HepG2 (cell line): ENCODE measurements around the gene ESYT2. TPM values are rescaled to one million over a fixed set of nuclear protein-coding genes. Genes with fewer than 3 reads are reported as not detected.

Experiments
- ETV6 ChIP-seq: sonication (generic); formaldehyde crosslinking; conservative IDR thresholded peaks from 2 replicates; pipeline ENCODE4 v1.4.0; 2020; ENCODE audit warnings: missing genetic modification reagents
- HCFC1 ChIP-seq: fragments of 150-350 bp; IDR thresholded peaks from 2 replicates; pipeline ENCODE4 v1.6.1; 2014; ENCODE audit warnings: low read depth, low read length
- NR2C2 ChIP-seq: sonication (generic); formaldehyde crosslinking; IDR thresholded peaks from 2 replicates; pipeline ENCODE4 v1.4.0; 2020; ENCODE audit warnings: missing genetic modification reagents, mild to moderate bottlenecking, moderate library complexity, borderline replicate concordance
- SAP130 ChIP-seq: IDR thresholded peaks from 2 replicates; pipeline ENCODE4 v1.6.1; 2016; ENCODE audit warnings: low read depth
- ZNF839 ChIP-seq: sonication (generic); formaldehyde crosslinking; IDR thresholded peaks from 2 replicates; pipeline ENCODE4 v1.4.0; 2020; ENCODE audit warnings: missing genetic modification reagents, mild to moderate bottlenecking, borderline replicate concordance
- polyA plus RNA-seq, 8 experiments: library from polyadenylated mRNA; depleted of rRNA in 3 of 8; stranded (reverse) in 7 of 8; unstranded in 1 of 8; fragments of >200 nt; fragmentation: Illumina TruSeq in 4 of 8; extraction: Trizol in 4 of 8; gene quantifications; 2 replicates each; pipeline versions ENCODE4 v1.2.1 to v1.2.3, GENCODE V29; 2011 to 2016; ENCODE audit warnings: low read depth in 4 of 8, missing spikeins in 1 of 8, mixed read lengths in 1 of 8; ENCODE audit not compliant: insufficient read depth in 1 of 8
- total RNA-seq, 5 experiments: library from RNA; depleted of rRNA; stranded (reverse); fragments of >200 nt; fragmentation: Illumina TruSeq; extraction: Trizol; gene quantifications; 2 replicates each; pipeline ENCODE4 v1.2.3, GENCODE V29; 2016; ENCODE audit warnings: low read depth in 1 of 5
- TF ChIP-seq, protein P1 (sequence below): sonication (generic); formaldehyde crosslinking; IDR thresholded peaks from 2 replicates; pipeline ENCODE4 v1.5.1; 2020; ENCODE audit warnings: mild to moderate bottlenecking, missing genetic modification reagents, borderline replicate concordance
- TF ChIP-seq, protein P2 (sequence below), 2 experiments: fragments of 450-650 bp in 1 of 2; sonication (generic) in 1 of 2; formaldehyde crosslinking in 1 of 2; IDR thresholded peaks; 2 replicates each; pipeline versions ENCODE4 v1.6.1 to v1.8.0; 2016 to 2022; ENCODE audit warnings: antibody characterized with exemption in 1 of 2, mild to moderate bottlenecking in 1 of 2, missing genetic modification reagents in 1 of 2

Gene ESYT2
- total and polyA plus RNA-seq, 2 of the 13 experiments (the other 11 are each of a cell fraction or from before 2014, with no cell fraction given), result 28.5 to 37.3 TPM

- TF ChIP-seq, protein P1, sequence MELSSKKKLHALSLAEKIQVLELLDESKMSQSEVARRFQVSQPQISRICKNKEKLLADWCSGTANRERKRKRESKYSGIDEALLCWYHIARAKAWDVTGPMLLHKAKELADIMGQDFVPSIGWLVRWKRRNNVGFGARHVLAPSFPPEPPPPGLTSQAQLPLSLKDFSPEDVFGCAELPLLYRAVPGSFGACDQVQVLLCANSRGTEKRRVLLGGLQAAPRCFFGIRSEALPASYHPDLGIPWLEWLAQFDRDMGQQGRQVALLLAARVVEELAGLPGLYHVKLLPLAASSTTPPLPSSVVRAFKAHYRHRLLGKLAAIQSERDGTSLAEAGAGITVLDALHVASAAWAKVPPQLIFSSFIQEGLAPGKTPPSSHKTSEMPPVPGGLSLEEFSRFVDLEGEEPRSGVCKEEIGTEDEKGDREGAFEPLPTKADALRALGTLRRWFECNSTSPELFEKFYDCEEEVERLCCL (CRISPR knock-in tag), result no peak; the same call in 1 of the 2 replicates
- TF ChIP-seq ZNF839 (CRISPR knock-in tag) (no peak), NR2C2 (CRISPR knock-in tag) (no peak), SAP130 (CRISPR knock-in tag) (peak; percentile 76), HCFC1 (no peak), ETV6 (CRISPR knock-in tag) (no peak)
- TF ChIP-seq, protein P2, sequence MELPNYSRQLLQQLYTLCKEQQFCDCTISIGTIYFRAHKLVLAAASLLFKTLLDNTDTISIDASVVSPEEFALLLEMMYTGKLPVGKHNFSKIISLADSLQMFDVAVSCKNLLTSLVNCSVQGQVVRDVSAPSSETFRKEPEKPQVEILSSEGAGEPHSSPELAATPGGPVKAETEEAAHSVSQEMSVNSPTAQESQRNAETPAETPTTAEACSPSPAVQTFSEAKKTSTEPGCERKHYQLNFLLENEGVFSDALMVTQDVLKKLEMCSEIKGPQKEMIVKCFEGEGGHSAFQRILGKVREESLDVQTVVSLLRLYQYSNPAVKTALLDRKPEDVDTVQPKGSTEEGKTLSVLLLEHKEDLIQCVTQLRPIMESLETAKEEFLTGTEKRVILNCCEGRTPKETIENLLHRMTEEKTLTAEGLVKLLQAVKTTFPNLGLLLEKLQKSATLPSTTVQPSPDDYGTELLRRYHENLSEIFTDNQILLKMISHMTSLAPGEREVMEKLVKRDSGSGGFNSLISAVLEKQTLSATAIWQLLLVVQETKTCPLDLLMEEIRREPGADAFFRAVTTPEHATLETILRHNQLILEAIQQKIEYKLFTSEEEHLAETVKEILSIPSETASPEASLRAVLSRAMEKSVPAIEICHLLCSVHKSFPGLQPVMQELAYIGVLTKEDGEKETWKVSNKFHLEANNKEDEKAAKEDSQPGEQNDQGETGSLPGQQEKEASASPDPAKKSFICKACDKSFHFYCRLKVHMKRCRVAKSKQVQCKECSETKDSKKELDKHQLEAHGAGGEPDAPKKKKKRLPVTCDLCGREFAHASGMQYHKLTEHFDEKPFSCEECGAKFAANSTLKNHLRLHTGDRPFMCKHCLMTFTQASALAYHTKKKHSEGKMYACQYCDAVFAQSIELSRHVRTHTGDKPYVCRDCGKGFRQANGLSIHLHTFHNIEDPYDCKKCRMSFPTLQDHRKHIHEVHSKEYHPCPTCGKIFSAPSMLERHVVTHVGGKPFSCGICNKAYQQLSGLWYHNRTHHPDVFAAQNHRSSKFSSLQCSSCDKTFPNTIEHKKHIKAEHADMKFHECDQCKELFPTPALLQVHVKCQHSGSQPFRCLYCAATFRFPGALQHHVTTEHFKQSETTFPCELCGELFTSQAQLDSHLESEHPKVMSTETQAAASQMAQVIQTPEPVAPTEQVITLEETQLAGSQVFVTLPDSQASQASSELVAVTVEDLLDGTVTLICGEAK (IDR thresholded peaks at IDR 0.05), result no peak
- TF ChIP-seq, protein P2 (CRISPR knock-in tag; IDR thresholded peaks at IDR 0.05), result peak; percentile 71; the same call in 1 of the 2 replicates
These were observed 36.2 kb upstream of the ESYT2 start (continued) for GRCh38 chr7:158865462-158865922.
